ENCODE data around the gene ATP1A4. TPM values are rescaled to one million over a fixed set of nuclear protein-coding genes. Genes with fewer than 3 reads are reported as not detected.

ATP1A4 gene
- total and polyA plus RNA-seq, 4 donors: 0.06 to 0.09 (median 0.08) TPM; not detected in 1

DNA sequence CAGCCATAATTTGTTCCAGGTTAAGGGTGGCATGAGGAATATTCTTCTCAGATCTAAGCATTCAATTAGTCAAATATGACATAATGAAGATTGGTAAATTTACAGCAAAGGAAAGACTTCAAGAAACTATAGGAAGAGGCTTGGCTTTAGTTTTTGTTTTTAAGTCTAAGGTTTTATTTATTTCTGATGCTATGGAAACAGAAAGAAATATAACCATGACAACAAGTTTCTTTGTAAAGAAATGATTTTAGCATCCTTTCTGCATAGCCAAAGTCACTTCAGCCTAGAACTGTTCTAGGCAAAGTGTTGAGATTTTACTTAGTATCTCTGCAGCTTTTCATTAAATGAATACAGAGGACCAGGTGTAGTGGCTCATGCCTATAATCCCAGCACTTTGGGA, 81.5 kb downstream of the ATP1A4 start:
- Histone ChIP-seq H3K36me3 (ENCODE audit: control insufficient read depth in 4 of 4, insufficient read depth in 4 of 4, low read length in 4 of 4) (peaks cover 19 to 48% (median 23%) of the 10 kb centered on the region in 4 donors), H3K4me3 (no peak overlapping the region), H3K27me3 (ENCODE audit: control insufficient read depth in 3 of 3, insufficient read depth in 3 of 3, low read length in 2 of 3) (no peaks in the 10 kb centered on the region), H3K4me1 (ENCODE audit: control insufficient read depth in 5 of 5, insufficient read depth in 5 of 5, low read length in 5 of 5) (peaks cover 0 to under 1% (median 0%) of the 10 kb centered on the region in 5 donors), H3K27ac (ENCODE audit: low read depth in 1 of 2, low read length in 1 of 2) (no peak overlapping the region), H3K9me3 (ENCODE audit: control insufficient read depth in 4 of 4, insufficient read depth in 3 of 4, low read length in 3 of 4) (no peaks in the 10 kb centered on the region), H3K9ac (ENCODE audit: insufficient read depth in 1 of 2, low read length in 2 of 2) (no peak overlapping the region)
- TF ChIP-seq, protein P1, sequence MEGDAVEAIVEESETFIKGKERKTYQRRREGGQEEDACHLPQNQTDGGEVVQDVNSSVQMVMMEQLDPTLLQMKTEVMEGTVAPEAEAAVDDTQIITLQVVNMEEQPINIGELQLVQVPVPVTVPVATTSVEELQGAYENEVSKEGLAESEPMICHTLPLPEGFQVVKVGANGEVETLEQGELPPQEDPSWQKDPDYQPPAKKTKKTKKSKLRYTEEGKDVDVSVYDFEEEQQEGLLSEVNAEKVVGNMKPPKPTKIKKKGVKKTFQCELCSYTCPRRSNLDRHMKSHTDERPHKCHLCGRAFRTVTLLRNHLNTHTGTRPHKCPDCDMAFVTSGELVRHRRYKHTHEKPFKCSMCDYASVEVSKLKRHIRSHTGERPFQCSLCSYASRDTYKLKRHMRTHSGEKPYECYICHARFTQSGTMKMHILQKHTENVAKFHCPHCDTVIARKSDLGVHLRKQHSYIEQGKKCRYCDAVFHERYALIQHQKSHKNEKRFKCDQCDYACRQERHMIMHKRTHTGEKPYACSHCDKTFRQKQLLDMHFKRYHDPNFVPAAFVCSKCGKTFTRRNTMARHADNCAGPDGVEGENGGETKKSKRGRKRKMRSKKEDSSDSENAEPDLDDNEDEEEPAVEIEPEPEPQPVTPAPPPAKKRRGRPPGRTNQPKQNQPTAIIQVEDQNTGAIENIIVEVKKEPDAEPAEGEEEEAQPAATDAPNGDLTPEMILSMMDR (IDR thresholded peaks at IDR 0.05; ENCODE audit: control extremely low read depth, extremely low read depth): no peak
- ATAC-seq (ENCODE audit: insufficient read depth, low FRiP score) (no peak), DNase-seq (no peak)

Other genes with a start within 250 kb of the ATP1A4 start
- 100 to 1,000 TPM; 483 to 738 TPM for gene TAGLN2, start 226.1 kb upstream of the ATP1A4 start, total RNA-seq
- gene TAGLN2, start 226.1 kb upstream of the ATP1A4 start, polyA plus RNA-seq: 100 to 1,000 TPM; 760 to 788 TPM
- 1 to 10 TPM; 1.8 to 4.9 TPM for gene IGSF9, start 206.0 kb upstream of the ATP1A4 start, total RNA-seq
- gene IGSF9, start 206.0 kb upstream of the ATP1A4 start, polyA plus RNA-seq: 1 to 10 TPM; 1.4 to 2.2 TPM
- gene SLAMF9, start 197.4 kb upstream of the ATP1A4 start, total RNA-seq: under 1 TPM; 0.43 to 0.74 TPM
- under 1 TPM; 0.37 to 0.38 TPM for gene SLAMF9, start 197.4 kb upstream of the ATP1A4 start, polyA plus RNA-seq
- 1 to 10 TPM; 7.5 to 9.1 TPM for gene PIGM, start 119.6 kb upstream of the ATP1A4 start, total RNA-seq
- 1 to 10 TPM; 3.7 to 3.9 TPM for gene PIGM, start 119.6 kb upstream of the ATP1A4 start, polyA plus RNA-seq
- under 1 TPM; 0.09 to 0.37 TPM for gene KCNJ10, start 81.4 kb upstream of the ATP1A4 start, total RNA-seq
- gene KCNJ10, start 81.4 kb upstream of the ATP1A4 start, polyA plus RNA-seq: under 1 TPM; 0.02 to 0.10 TPM
- not detected for gene KCNJ9, start 70.1 kb upstream of the ATP1A4 start, total RNA-seq
- not detected for gene KCNJ9, start 70.1 kb upstream of the ATP1A4 start, polyA plus RNA-seq
- 10 to 100 TPM; 23.5 to 39.5 TPM for gene IGSF8, start 53.0 kb upstream of the ATP1A4 start, total RNA-seq
- gene IGSF8, start 53.0 kb upstream of the ATP1A4 start, polyA plus RNA-seq: 10 to 100 TPM; 25.8 to 27.7 TPM
- 1 to 10 TPM; 4.8 to 7.9 TPM for gene ATP1A2, start 35.8 kb upstream of the ATP1A4 start, total RNA-seq
- gene ATP1A2, start 35.8 kb upstream of the ATP1A4 start, polyA plus RNA-seq: 1 to 10 TPM; 1.1 to 1.5 TPM
- under 1 TPM; 0.25 to 0.37 TPM for gene CASQ1, start 39.0 kb downstream of the ATP1A4 start, total RNA-seq
- gene CASQ1, start 39.0 kb downstream of the ATP1A4 start, polyA plus RNA-seq: under 1 TPM; 0.08 to 0.26 TPM
- gene PEA15, start 53.8 kb downstream of the ATP1A4 start, total RNA-seq: 100 to 1,000 TPM in 1 of 2 donors, 10 to 100 TPM in 1; 76.0 to 133 TPM
- 100 to 1,000 TPM; 139 to 261 TPM for gene PEA15, start 53.8 kb downstream of the ATP1A4 start, polyA plus RNA-seq
- 100 to 1,000 TPM; 104 to 207 TPM for gene DCAF8, start 110.9 kb downstream of the ATP1A4 start, total RNA-seq
- 10 to 100 TPM; 64.0 to 72.4 TPM for gene DCAF8, start 110.9 kb downstream of the ATP1A4 start, polyA plus RNA-seq
- gene PEX19, start 133.5 kb downstream of the ATP1A4 start, total RNA-seq: 10 to 100 TPM; 55.9 to 60.7 TPM
- 10 to 100 TPM; 13.1 to 33.0 TPM for gene PEX19, start 133.5 kb downstream of the ATP1A4 start, polyA plus RNA-seq
- gene COPA, start 191.6 kb downstream of the ATP1A4 start, total RNA-seq: 100 to 1,000 TPM; 158 to 159 TPM
- gene COPA, start 191.6 kb downstream of the ATP1A4 start, polyA plus RNA-seq: 10 to 100 TPM; 64.6 to 91.4 TPM
- gene NCSTN, start 191.8 kb downstream of the ATP1A4 start, total RNA-seq: 10 to 100 TPM; 72.2 to 85.9 TPM
- 10 to 100 TPM; 46.5 to 83.4 TPM for gene NCSTN, start 191.8 kb downstream of the ATP1A4 start, polyA plus RNA-seq
- gene NHLH1, start 215.5 kb downstream of the ATP1A4 start, total RNA-seq: under 1 TPM; 0.09 to 0.18 TPM
- gene NHLH1, start 215.5 kb downstream of the ATP1A4 start, polyA plus RNA-seq: under 1 TPM; 0.12 to 0.21 TPM
- gene VANGL2, start 249.0 kb downstream of the ATP1A4 start, total RNA-seq: 10 to 100 TPM in 1 of 2 donors, 1 to 10 TPM in 1; 2.7 to 13.9 TPM
- gene VANGL2, start 249.0 kb downstream of the ATP1A4 start, polyA plus RNA-seq: 1 to 10 TPM; 1.3 to 1.7 TPM

Measured in lung (tissue), 12 donors.